HCT116 (cell line): ENCODE results near the gene ZBTB20.

Source experiments
- CEBPB ChIP-seq: IDR thresholded peaks from 2 replicates; pipeline ENCODE4 v1.6.1; 2012; ENCODE audit warnings: low read depth
- ELF1 ChIP-seq: IDR thresholded peaks from 2 replicates; pipeline ENCODE4 v1.6.1; 2012; ENCODE audit warnings: low read depth, borderline replicate concordance
- JUND ChIP-seq: IDR thresholded peaks from 2 replicates; pipeline ENCODE4 v1.6.1; 2012
- POLR2A ChIP-seq: IDR thresholded peaks from 2 replicates; pipeline ENCODE4 v1.7.0; 2011; ENCODE audit warnings: borderline replicate concordance; ENCODE audit not compliant: insufficient read depth, insufficient read length; ENCODE audit errors: extremely low read depth
- REST ChIP-seq: IDR thresholded peaks from 2 replicates; pipeline ENCODE4 v1.6.1; 2012; ENCODE audit warnings: low read depth
- SP1 ChIP-seq: IDR thresholded peaks from 2 replicates; pipeline ENCODE4 v1.6.1; 2012; ENCODE audit warnings: low read depth
- ZBTB33 ChIP-seq: IDR thresholded peaks from 2 replicates; pipeline ENCODE4 v1.6.1; 2011; ENCODE audit warnings: mild to moderate bottlenecking, low read length, moderate library complexity; ENCODE audit not compliant: insufficient replicate concordance; ENCODE audit errors: extremely low read depth
- ZNF274 ChIP-seq: fragments of 200-500 bp; sonication (Bioruptor generic); IDR thresholded peaks from 2 replicates; pipeline ENCODE4 v1.6.1; 2014; ENCODE audit warnings: mild to moderate bottlenecking, low read depth, low read length, inconsistent platforms
- TF ChIP-seq, protein P1 (sequence below), 3 experiments: fragments of 200-600 bp in 1 of 3; sonication (generic) in 1 of 3; IDR thresholded peaks in 2 of 3; conservative IDR thresholded peaks in 1 of 3; 2 replicates each; pipeline ENCODE4 v1.5.1; 2012 to 2017; ENCODE audit warnings: low read depth in 2 of 3, low read length in 2 of 3, antibody characterized with exemption in 1 of 3, borderline replicate concordance in 1 of 3, control low read depth in 1 of 3, mild to moderate bottlenecking in 1 of 3, mixed read lengths in 1 of 3, mixed run types in 1 of 3, moderate library complexity in 1 of 3; ENCODE audit not compliant: insufficient read depth in 1 of 3

GRCh38 chr3:114329823-114330222 lies 817.3 kb downstream of the ZBTB20 start:
- no peak for TF ChIP-seq POLR2A
- TF ChIP-seq ZNF274: no peak
- no peak for TF ChIP-seq ZBTB33
- TF ChIP-seq JUND: no peak
- TF ChIP-seq REST: no peak
- TF ChIP-seq SP1: no peak
- TF ChIP-seq, protein P1, sequence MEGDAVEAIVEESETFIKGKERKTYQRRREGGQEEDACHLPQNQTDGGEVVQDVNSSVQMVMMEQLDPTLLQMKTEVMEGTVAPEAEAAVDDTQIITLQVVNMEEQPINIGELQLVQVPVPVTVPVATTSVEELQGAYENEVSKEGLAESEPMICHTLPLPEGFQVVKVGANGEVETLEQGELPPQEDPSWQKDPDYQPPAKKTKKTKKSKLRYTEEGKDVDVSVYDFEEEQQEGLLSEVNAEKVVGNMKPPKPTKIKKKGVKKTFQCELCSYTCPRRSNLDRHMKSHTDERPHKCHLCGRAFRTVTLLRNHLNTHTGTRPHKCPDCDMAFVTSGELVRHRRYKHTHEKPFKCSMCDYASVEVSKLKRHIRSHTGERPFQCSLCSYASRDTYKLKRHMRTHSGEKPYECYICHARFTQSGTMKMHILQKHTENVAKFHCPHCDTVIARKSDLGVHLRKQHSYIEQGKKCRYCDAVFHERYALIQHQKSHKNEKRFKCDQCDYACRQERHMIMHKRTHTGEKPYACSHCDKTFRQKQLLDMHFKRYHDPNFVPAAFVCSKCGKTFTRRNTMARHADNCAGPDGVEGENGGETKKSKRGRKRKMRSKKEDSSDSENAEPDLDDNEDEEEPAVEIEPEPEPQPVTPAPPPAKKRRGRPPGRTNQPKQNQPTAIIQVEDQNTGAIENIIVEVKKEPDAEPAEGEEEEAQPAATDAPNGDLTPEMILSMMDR (IDR thresholded peaks at IDR 0.05 in 2 of 3, conservative IDR thresholded peaks at IDR 0.05 in 1 of 3; ENCODE audit: borderline replicate concordance in 1 of 3, insufficient read depth in 1 of 3, low read depth in 2 of 3, low read length in 2 of 3): no peak
- no peak for TF ChIP-seq ELF1
- TF ChIP-seq CEBPB: no peak
